ENCODE measurements around the gene PPP1R9B. TPM values are rescaled to one million over a fixed set of nuclear protein-coding genes. Genes with fewer than 3 reads are reported as not detected.

PPP1R9B gene
- total RNA-seq, 4 donors from 2014 or later = 16.6 to 38.0 (median 25.6) TPM

- no peak for TF ChIP-seq CTCF (IDR thresholded peaks at IDR 0.05)
- DNase-seq (ENCODE audit: low spot score) = no peak
- ATAC-seq (ENCODE audit: low FRiP score) = no peak
These were observed 5.5 kb downstream of the PPP1R9B start for GRCh38 chr17:50144845-50145531.

- ATAC-seq (ENCODE audit: low FRiP score) (no peak), DNase-seq (ENCODE audit: low spot score) (no peak)
- no peak for TF ChIP-seq CTCF (IDR thresholded peaks at IDR 0.05)
These were observed 6.1 kb downstream of the PPP1R9B start for GRCh38 chr17:50144355-50144754.

GRCh38 chr17:50143461-50144176, 6.9 kb downstream of the PPP1R9B start:
- DNase-seq (ENCODE audit: low spot score) (no peak), ATAC-seq (ENCODE audit: low FRiP score) (no peak)
- no peak for TF ChIP-seq CTCF (IDR thresholded peaks at IDR 0.05)

GRCh38 chr17:50141745-50142110, 8.7 kb downstream of the PPP1R9B start:
- no peak for TF ChIP-seq CTCF (IDR thresholded peaks at IDR 0.05)

GRCh38 chr17:50141026-50141744, 9.3 kb downstream of the PPP1R9B start:
- ATAC-seq (ENCODE audit: low FRiP score) = no peak

More at GRCh38 chr17:50141745-50142110, 8.7 kb downstream of the PPP1R9B start:
- ATAC-seq (ENCODE audit: low FRiP score) (no peak), DNase-seq (ENCODE audit: low spot score) (no peak)

More at GRCh38 chr17:50141026-50141744, 9.3 kb downstream of the PPP1R9B start:
- no peak for DNase-seq (ENCODE audit: low spot score)
- TF ChIP-seq CTCF (IDR thresholded peaks at IDR 0.05) = no peak
